GM19238 (cell line): Measurements from ENCODE around the gene CCDC12.

ENCODE experiments used
- DNase-seq: peaks from one replicate; pipeline ENCODE4 v3.0.0; 2011; ENCODE audit warnings: low spot score; ENCODE audit not compliant: insufficient read length

The CCDC12 gene

DNA sequence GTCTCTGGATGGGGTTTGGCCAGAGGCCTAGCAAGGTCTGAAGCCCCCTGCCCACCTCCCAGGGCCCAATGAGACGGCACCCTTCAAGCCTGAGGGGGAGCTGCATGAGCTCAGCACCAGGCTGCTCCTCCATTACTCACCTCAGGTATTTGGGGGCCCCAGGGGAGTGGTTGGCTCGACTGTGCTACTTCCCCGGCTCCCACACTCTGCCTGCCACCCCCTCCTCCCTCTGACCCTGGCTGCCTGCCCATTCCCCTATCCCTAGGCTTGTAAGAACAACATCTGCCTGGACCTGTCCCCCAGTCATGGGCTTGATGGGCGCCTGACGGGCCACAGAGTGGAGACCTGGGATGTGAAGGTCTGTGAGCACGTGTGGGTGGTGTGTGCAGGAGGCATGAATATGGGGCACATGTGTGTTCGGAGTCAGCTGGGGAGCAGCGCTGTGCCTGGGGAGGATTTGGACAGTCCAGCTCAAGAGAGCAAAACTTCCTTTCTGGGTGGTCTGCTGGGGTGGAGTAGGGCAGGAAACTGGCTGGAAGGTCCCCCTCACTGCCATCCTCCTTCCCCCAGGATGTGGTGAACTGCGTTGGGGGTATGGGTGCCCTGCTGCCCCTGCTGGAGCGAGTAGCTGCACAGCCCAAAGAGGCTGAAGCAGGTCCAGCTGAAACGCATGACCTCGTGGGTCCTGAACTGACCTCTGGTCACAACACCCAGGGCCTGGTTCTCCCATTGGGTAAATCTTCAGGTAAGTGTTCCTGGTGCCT lies 20.3 kb upstream of the CCDC12 start:
- DNase-seq, result no peak

DNA sequence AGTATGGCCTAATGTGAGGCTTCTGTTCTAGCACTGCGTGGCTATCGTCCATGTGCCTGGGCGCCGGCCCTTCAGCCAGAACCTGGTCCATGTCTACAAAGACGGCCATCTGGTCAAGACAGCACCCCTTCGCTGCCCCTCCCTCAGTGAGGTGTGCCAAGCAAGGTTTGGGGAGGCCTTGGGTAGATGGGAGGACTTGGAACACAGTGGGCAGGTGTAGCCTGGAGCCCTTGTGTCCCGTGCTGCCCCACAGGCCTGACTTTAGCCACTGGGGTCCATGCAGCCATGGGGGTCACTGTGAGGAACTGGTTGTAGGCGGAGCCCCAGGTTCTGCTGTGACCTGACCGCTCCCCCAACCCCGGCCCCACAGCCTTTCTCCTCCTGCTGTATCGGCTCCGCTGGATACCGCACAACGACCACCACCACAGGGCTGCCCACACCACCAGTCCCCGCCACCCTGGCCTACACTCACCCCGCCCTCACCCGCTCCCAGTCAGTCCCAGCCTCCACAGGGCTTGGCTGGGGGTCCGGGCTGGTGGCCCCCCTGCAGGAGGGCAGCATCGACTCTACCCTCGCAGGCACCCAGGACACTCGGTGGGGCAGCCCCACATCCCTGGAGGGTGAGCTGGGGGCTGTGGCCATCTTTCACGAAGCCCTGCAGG lies 19.5 kb upstream of the CCDC12 start:
- no peak for DNase-seq

DNA sequence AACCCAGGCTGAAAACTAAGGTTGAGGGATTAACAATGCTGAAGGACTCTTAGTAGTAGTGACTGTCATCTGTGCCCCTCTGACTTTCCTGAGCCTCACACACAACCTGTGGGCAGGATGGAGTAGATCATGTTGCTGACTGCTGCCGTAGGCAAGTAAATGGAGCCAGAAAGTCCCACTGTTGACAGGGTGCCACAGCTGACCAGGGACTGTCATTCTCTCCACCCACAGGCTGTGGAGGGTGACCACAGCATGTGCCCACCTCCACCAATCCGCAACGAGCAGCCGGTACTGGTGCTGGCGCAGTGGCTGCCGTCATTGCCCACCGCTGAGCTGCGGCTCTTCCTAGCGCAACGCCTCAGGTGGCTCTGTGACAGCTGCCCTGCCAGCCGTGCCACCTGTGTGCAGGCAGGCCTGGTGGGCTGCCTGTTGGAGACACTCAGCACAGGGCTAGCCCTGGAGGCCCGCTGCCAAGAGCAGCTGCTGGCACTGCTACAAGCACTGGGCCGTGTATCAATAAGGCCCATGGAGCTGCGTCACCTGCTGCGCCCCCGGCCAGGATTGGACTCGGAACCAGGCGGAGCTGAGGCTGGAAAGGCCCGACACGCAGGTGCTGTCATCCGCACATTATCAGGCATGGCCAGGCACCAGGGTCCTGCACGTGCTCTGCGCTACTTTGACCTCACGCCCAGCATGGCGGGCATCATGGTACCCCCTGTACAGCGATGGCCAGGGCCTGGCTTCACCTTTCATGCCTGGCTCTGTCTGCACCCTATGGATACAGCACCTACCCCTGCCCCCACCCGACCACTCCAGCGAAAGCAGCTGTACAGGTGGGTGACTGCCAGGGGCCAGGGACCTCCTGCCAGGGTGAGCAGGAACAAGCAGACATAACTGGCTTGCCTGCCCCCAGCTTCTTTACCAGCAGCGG lies 18.5 kb upstream of the CCDC12 start:
- DNase-seq, result no peak

DNA sequence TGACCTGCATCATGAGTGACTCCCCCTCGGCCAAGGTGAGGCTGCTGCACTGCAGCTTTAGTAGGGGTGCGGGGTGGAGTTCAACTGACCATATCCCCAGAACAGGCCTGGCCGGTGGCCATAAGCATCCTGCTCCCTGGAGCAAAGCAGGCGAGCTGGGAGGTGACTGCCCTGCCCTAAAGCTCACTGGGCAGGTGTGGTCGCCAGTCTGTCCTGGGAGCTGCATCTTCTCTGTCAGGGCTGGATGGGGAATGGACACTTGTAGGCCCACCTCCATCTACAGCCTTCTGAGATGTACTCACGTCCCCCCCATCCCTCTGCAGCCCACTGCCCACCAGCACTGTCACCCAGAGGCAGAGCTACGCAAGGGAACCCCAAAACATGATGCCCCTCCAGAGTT lies 17.4 kb upstream of the CCDC12 start:
- DNase-seq, result no peak

DNA sequence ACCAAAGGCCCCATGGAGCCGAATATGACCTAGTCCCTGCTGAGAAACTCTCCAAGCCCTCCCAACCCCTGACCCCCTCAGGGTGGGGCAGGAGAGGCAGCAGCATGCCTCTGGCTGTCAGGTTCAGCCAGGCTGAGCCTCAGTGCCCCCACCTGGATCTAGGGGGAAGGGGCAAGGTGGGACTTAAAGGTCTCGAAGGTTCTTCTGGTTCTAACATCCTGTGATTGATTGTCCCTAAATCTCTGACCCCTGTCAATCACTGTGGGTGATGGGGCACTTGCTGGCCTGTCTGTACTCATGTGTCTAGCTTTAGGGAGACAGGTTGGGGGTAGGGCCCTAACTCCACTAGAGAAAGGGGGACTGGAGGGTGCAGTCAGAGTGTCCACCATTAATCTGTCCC lies 16.7 kb upstream of the CCDC12 start:
- no peak for DNase-seq

DNA sequence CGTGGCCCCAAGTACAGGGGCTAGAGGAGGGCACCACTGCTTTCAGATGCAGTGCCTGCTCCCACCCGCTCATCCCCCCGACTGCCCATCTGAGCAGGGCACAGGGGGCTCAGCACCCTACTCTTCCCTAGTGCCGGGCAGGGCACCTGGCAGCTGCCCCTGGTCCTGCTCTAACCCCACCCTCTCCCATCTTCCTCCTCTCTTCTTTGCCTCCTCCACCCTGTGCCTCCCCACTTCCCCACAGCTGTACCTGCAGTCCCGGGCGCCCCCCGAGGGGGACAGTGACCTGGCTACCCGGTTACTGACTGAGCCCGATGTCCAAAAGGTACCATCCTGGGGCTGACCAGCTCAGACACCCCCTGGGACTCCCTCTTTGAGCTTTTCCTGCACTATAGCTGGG lies 15.7 kb upstream of the CCDC12 start:
- no peak for DNase-seq

DNA sequence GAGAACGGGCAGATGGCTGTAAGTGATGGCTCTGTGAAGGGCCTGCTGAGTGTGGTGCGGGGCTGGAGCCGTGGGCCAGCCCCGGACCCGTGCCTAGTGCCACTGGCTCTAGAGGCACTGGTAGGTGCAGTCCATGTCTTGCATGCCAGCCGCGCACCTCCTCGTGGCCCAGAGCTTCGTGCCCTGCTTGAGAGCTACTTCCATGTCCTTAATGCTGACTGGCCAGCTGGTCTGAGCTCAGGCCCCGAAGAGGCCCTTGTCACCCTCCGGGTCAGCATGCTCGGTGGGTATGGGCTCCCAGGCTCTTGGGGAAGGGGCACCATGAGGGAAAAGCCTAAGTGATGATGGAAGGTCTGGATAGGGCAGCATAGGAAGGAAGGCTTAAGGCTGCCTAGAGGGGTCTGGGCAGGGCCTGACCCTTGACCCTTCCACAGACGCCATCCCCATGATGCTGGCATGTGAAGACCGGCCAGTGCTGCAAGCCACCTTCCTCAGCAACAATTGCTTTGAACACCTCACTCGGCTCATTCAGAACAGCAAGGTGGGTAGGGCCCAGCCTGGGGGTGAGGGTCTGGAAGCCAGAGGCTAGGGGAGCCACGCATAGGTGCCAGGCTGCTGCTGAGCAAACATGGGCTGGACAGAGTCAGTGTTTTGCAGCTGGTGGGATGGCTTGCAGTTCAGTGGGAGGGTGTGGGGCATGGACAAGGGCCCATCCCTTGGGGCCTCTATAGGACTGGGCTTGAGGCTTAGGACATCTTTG lies 15.0 kb upstream of the CCDC12 start:
- DNase-seq, result no peak

DNA sequence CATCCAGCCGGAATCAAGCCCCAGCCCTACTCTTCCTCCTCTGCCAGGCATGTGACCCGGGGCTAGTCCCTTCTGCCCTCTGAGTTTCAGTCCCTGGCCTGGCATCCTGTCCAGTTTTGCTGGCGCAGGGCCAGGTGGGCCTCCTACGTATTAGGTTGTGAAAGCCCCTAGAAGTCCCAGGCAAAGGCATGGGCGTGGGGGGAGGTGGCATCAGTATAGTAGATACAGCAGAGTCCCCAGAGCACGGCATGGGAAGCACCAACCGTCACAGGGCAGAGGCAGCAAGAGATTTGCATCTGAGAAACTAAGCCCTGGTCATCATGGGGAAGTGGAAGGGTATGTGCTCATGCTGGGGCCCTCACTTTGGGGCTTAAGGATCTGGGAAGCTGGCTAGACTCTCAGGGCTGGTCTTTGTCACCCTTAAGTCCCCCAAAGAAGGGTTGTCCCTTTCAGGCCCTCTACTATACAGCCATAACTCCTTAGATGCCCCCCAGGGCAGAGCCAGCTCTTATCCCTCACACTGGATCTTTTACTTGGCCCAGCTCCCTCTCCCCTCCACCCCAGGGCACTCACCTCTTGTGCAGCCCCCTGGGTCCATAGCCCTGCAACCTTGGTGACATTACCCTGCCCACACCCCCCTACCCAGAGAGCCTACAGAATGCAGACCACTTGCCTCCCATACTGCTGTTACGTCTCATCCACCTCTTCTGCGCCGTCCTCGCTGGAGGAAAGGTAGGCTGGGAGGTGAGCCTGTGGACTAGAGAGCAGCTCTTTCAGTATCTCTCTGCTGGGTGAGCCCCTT lies 14.2 kb upstream of the CCDC12 start:
- DNase-seq, result no peak

DNA sequence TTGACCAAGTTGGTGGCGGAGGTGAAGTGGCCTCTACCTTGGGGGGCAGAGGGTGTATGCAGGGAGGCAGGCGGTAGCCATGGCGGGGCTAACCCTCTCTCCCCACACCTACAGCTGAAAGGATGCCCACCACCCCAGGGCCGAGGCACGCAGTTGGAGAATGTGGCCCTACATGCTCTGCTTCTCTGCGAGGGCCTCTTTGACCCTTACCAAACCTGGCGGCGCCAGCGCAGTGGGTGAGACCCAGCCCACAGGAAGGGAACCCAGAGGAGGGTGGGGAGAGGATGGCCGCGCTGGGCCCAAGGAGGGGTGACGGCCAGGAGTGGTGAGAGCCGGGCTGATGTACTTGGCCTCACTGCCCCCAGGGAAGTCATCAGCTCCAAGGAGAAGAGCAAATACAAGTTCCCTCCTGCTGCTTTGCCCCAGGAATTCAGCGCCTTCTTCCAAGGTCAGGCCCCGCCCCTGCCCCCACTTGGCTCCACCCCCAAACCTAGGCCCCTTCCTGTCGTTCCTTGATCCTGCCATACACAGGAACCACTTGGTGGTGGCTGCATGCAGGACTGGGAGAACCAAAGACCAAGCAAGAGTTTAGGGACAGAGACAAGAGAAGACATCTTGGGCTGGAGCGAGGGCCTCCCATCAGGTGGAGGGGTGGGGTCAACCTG lies 12.7 kb upstream of the CCDC12 start:
- DNase-seq, result no peak

DNA sequence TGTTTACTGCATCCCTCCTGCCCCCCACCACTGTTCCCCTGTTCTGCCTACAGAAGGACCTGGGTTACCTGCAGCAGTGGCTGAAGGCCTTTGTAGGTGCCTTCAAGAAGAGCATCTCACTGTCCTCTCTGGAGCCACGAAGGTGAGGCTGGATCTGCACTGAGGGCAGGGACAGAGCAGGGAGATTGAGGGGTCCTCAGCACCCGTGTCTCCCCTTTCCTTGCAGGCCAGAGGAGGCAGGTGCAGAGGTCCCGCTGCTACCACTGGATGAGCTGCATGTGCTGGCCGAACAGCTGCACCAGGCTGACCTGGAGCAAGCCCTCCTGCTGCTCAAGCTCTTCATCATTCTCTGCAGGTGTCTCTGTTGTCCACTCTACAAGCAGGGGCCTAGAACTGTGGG lies 12.1 kb upstream of the CCDC12 start:
- no peak for DNase-seq

DNA sequence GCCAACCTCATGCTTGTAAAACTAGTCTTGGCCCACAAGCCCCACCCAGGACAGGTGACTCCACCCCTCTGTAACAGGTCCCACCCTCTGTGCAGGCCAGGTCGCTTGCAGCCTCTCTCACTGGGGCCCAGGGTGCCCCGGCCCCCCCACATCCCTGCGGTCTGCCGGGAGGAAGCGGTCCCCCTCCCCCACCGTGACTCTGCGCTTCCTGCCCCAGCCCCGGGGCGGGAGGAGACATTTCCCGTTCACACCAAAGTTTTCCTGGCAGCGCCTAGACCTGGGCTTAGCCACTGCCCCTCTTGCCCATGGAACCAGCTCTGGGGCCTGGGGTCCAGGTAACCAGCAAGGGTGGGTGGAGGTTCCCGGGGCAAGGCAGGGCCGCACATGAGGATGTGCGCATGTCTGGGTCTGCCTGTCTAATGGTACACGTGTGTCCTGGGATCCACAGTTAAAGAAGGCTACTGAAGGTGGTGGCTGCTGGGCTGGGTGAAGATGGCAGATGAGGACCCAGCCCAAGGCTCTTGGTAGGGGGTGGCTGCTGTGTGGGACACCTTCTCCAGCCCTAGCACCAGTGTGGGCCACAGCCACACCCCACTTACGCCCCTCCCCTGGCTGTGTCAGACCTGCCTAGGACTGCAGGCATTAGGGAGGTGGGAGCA lies 11.3 kb upstream of the CCDC12 start:
- peak; percentile 94 for DNase-seq

DNA sequence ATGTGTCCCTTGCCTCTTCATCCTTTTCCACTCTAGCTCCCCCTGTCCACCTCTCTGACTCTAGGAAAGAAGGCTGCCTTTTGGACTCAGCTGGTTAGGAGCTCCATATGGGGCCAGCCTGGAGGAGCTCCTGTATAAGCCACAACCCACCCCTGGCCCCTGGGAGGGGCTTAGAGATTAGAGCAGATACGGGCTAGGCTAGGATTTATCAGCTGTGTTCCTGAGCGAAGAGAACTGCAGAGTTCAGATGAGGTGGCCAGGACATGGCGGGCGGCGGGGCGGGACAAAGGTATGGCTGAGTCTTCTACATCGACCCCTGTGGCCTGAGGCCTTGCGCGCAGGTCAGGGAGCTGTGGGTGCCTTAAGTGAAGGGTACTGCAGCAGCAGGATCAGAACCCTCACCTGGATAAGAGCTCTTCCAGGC lies 10.8 kb upstream of the CCDC12 start:
- DNase-seq, result no peak

DNA sequence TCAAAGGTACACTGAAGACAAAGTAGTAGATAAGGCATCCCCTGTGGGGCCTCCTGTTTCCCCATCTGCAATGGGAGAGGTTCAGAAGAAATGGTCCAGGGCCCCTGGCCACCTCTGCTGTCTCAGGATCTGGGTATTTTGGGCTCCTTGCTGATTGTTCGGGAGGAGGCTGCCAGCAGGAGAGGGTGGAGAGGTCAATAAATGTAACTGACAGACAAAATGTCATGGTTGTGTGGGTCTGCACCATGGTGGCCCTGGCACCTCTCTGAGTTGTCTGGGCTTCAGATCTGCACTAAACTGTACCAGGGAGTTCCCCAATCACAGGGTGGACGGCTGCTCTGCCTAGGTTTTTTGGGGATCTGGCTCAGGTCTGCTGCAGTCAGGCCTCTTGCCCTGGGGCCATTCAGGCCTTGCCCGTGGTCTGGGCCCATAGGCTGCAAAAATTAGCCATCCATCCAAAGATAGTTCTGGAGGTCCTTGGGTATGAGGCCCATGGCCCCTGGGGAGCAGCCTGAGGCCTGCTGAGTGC lies 10.3 kb upstream of the CCDC12 start:
- no peak for DNase-seq

DNA sequence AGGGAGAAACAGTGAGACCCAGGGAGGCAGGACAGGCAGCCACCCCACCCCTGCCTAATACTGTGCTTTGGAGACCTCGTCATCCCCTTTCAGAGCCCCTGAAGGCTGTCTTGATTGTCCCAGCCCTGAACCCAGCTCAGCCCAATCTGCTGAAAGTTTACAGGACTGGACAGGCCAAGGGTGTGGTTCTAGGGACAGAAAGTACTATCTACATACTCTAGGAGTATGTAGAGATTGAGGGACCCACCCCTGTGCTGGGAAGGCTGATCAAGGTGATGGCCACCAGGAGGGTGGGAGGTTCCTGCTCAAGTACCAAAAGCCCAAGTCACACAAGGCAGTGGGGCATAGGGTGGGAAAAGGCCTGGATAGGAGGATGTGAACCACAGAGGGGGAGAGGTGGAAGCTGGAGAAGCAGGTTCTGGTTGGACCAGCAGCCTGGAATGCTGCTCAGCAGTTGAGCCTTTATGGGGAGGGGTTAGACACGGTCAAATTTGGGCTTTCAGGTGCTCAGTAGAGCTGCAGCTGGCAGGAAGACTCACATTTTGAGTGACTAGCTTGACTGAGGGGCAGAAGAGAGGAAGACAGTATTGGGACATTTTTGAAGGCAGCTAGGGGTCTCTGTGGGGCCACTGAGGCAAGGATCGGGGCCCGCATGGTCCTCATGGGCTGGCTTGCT lies 9.6 kb upstream of the CCDC12 start:
- DNase-seq, result no peak

DNA sequence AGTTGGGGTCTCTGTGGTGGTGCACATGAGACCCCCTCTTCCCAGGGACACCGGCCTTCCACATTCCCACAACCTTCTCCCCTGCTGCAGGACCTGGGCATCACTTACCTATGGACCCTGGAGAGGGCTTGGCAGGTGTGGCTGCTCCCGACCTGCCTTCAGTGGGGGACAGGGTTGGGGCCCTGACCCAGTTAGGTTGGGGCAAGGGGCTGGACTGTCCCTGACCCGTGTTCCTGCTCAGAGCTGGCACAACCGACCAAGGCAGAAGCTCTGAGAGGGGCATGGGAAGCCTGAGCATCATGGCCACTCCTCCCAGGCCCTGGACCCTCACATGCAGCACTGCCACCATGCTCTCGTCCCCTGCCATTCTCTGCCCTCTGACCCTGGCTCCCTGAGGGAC lies 9.0 kb upstream of the CCDC12 start:
- DNase-seq, result no peak

DNA sequence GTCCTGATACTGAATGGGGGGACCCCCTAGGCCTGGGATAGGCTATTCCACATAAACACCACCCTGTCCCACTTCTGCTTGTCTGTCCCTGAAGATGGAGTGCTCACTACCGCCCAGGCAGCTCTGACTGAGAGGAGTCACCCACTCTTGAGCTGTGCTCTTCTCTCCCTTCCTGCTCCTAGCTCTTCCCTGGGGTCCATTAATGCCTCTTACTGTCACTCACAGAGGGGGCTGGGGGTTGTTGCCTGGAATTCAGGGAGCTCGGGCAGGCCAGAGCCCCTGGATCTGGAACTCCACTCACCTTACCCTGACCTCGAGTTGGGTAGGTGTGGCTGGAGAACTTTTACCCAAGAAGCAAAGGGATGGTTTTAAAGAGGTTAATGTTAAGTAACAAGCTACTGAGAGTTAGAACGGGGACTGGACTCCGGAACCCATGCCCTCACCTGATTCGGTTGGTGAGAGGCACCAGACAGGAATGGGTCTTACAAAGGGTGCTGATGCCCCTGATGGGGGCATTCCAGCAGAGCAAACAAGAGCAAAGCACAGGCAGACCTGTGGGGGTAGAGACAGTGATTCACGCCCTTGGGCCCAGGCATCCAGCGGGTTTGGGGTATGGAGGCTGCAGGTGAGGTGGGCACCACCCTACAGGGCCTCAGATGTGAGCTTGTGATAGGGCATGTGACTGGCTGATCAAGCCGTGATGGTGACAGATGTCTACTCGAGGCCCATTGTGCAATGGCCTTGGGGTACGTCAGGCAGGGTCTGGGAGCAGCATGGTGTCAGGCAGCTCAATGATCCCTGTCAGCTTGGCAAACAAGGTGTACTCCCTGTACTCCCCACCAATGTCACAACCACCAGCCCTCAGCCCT lies 8.3 kb upstream of the CCDC12 start:
- DNase-seq, result no peak

DNA sequence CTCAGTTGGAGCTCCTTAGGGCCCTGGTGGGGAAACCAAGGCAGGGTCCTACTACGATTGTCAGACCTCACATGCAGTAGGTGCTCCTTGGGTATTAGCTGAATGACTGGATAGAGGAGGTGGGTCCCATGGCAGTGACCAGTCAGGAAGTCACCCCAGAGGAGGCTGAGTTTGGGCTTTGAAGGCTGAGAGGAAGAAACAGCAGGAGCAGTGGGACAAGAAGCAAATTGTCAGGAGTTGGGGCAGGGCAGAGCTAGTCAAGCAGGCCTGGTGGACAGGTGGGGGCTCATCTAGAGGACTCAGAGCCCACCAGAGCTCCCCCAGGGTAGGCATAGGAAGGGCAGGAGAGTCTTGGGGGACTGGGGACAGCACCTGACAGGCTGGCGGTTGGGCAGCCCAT lies 6.0 kb upstream of the CCDC12 start:
- DNase-seq, result no peak
